ENCODE results near the gene C20orf96.
A peak's percentile ranks its signal among the peaks of the same experiment; 100 is the strongest.

C20orf96 gene

DNA sequence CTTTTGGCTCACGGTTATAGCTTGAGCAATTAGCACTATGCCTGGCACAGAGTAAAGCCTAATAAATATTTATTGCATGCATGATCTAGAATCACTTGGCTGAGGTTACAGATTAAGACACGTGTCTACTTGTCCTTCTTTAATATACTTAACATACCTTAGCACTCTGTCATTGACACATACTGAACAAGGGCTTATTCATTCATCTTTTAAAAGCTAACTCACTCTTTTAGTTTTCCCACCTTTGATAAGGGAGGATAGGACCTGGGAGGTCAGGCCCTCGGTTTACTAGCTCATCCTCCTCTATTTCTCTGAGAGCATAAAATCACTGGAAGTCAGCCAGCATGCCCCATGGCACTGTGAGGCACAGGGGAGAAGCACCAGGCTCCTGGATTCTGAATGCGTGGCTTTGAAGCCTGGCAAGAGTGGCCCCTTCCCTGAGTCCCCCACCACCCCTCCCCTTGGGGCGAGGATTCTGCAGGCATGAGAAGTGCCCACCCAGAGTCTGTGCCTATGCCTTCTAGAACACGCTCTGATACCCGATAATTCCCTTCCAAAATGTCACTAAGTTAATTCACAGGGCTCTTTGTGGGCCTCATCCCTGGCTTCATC is 18.0 kb upstream of the C20orf96 start:
- Histone ChIP-seq H3K27ac (no peak overlapping the region), H3K36me3 (ENCODE audit: control insufficient read depth, insufficient read depth, low read length) (no peaks in the 10 kb centered on the region), H3K9ac (no peak overlapping the region), H3K4me1 (peaks cover 9% of the 10 kb centered on the region), H3K4me2 (ENCODE audit: low read length) (no peak overlapping the region), H2AFZ (peak overlapping the region; percentile 16), H3K79me2 (peaks cover 2% of the 10 kb centered on the region), H3K4me3 (ENCODE audit: low read depth, low read length) (no peak overlapping the region), H3K27me3 (ENCODE audit: control insufficient read depth, insufficient read depth, low read length) (no peaks in the 10 kb centered on the region), H3K9me3 (ENCODE audit: control insufficient read depth, low read length) (no peaks in the 10 kb centered on the region)
- TF ChIP-seq, protein P1, sequence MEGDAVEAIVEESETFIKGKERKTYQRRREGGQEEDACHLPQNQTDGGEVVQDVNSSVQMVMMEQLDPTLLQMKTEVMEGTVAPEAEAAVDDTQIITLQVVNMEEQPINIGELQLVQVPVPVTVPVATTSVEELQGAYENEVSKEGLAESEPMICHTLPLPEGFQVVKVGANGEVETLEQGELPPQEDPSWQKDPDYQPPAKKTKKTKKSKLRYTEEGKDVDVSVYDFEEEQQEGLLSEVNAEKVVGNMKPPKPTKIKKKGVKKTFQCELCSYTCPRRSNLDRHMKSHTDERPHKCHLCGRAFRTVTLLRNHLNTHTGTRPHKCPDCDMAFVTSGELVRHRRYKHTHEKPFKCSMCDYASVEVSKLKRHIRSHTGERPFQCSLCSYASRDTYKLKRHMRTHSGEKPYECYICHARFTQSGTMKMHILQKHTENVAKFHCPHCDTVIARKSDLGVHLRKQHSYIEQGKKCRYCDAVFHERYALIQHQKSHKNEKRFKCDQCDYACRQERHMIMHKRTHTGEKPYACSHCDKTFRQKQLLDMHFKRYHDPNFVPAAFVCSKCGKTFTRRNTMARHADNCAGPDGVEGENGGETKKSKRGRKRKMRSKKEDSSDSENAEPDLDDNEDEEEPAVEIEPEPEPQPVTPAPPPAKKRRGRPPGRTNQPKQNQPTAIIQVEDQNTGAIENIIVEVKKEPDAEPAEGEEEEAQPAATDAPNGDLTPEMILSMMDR (IDR thresholded peaks at IDR 0.05), result no peak

DNA sequence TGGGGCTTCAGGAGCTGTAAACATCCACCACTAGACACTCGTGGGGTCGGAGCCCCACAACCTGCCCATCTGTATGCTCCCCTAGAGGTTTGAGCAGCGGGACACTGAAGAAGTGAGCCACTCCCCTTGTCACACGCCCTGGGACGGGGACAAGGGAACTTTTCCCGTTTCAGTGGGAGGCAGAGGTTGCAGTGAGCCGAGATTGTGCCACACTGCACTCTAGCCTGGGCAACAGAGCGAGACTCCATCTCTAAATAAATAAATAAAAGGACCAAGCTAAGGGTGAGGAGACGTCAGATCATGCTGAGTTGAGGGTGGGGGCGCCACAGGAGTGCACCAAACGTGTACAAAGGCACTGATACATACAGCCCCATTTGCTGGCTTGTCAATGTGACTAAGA is 15.2 kb upstream of the C20orf96 start:
- Histone ChIP-seq H3K4me2 (ENCODE audit: low read length) (no peak overlapping the region), H3K36me3 (ENCODE audit: control insufficient read depth, insufficient read depth, low read length) (no peaks in the 10 kb centered on the region), H3K4me1 (peaks cover 12% of the 10 kb centered on the region), H3K27me3 (ENCODE audit: control insufficient read depth, insufficient read depth, low read length) (no peaks in the 10 kb centered on the region), H3K9me3 (ENCODE audit: control insufficient read depth, low read length) (no peaks in the 10 kb centered on the region), H3K9ac (no peak overlapping the region), H3K27ac (no peak overlapping the region), H3K4me3 (ENCODE audit: low read depth, low read length) (no peak overlapping the region), H2AFZ (no peak overlapping the region), H3K79me2 (peaks cover 20% of the 10 kb centered on the region)
- TF ChIP-seq, protein P1 (IDR thresholded peaks at IDR 0.05), result no peak

DNA sequence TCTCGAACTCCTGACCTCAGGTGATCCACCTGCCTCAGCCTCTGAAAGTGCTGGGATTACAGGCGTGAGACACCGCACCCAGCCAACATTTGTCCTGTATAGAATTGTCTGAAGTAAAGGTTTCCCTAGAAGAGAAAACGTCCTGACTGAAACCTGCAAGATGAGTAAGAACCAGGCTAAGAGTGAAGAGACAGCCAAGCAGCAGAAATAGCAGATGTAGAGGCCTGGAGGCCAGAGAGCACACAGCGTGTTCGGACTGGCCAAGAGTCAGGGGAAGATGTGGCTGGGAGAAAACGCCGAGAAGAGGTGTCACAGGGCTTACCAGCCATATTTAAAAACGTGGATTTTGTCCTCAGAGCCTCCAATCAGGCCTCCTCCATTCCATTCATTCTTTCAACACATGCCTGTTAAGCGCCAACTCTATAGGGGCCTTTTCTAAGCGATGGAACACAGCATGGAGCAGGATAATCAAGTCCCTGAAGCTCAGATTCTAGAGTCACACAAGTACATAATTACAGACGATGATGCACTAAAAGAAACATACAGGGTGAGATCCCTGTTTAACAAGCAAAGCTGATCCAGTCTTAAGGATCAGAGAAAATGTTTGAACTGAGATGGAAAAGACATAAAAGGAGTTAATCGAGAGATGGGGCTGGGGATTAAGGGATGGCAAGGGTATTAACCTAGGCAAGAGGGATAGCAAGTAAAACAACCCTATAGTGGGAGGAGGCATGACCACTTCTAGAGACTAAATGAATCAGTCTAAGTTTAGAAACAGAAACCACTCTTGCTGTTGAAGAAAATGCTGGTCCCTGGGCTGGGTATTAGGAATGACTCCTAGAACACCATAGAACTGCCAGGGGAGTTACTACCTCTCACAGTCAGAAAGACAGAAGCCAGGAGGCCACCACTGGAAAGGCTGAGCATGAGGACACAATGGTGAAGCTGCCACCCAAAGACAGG is 11.6 kb upstream of the C20orf96 start:
- no peak overlapping the region for H3K4me3 ChIP-seq (ENCODE audit: low read depth, low read length)
- TF ChIP-seq, protein P1 (IDR thresholded peaks at IDR 0.05), result no peak
- no peaks in the 10 kb centered on the region for H3K36me3 ChIP-seq (ENCODE audit: control insufficient read depth, insufficient read depth, low read length)
- no peak overlapping the region for H2AFZ ChIP-seq
- no peaks in the 10 kb centered on the region for H3K27me3 ChIP-seq (ENCODE audit: control insufficient read depth, insufficient read depth, low read length)
- no peaks in the 10 kb centered on the region for H3K9me3 ChIP-seq (ENCODE audit: control insufficient read depth, low read length)
- no peak overlapping the region for H3K4me2 ChIP-seq (ENCODE audit: low read length)
- H3K4me1 ChIP-seq, result peaks cover 23% of the 10 kb centered on the region
- no peak overlapping the region for H3K27ac ChIP-seq
- no peak overlapping the region for H3K9ac ChIP-seq
- H3K79me2 ChIP-seq, result peaks cover 35% of the 10 kb centered on the region

DNA sequence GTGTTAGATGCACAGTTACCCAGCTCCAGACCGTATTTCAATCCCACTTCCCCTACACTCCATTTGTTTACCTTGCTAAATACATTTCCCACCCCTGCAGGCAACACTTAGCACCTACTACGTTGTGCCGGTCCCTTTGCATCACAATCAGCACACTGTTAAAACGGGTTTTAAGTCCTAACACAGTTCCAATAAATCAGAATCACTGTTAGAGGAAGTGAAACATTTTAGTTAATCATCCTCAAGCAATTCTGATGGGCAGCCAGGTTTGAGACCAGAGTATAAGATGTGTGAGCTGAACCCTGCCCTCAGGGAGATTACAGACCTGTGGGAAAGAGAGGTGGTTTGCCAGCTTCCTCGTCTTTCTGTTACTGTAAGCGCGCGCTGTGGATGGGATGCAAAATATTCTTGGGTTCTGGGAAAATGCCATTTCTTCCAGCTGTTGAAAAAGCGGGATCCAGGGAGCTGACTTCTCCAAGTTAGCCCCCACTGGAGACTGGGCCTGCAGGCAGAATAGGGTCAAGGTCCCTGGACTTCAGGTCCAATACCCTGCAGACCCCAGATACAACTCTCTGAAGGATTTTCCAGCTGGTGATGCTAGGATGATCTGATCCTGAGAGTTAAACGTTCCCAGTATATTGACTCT is 9.9 kb upstream of the C20orf96 start:
- Histone ChIP-seq H3K4me3 (ENCODE audit: low read depth, low read length) (no peak overlapping the region), H3K27me3 (ENCODE audit: control insufficient read depth, insufficient read depth, low read length) (no peaks in the 10 kb centered on the region), H2AFZ (no peak overlapping the region), H3K4me1 (peaks cover 23% of the 10 kb centered on the region), H3K9me3 (ENCODE audit: control insufficient read depth, low read length) (no peaks in the 10 kb centered on the region), H3K79me2 (peaks cover 35% of the 10 kb centered on the region), H3K27ac (peak overlapping the region; percentile 25), H3K36me3 (ENCODE audit: control insufficient read depth, insufficient read depth, low read length) (no peaks in the 10 kb centered on the region), H3K9ac (no peak overlapping the region), H3K4me2 (ENCODE audit: low read length) (peak overlapping the region; percentile 68)
- TF ChIP-seq, protein P1 (IDR thresholded peaks at IDR 0.05), result no peak

Data from parathyroid adenoma (tissue), 2 donors.